ENCODE measurements around the gene NEK8. TPM values are rescaled to one million over a fixed set of nuclear protein-coding genes. Genes with fewer than 3 reads are reported as not detected.
A peak's percentile ranks its signal among the peaks of the same experiment; 100 is the strongest.
"Not testable (repeated sequence)": the region's sequence is repeated elsewhere in the genome, so short reads cannot be mapped to it uniquely, and the experiment has no call there.

Gene NEK8
- polyA plus RNA-seq, 4 donors = 6.2 to 13.8 (median 10.2) TPM

DNA sequence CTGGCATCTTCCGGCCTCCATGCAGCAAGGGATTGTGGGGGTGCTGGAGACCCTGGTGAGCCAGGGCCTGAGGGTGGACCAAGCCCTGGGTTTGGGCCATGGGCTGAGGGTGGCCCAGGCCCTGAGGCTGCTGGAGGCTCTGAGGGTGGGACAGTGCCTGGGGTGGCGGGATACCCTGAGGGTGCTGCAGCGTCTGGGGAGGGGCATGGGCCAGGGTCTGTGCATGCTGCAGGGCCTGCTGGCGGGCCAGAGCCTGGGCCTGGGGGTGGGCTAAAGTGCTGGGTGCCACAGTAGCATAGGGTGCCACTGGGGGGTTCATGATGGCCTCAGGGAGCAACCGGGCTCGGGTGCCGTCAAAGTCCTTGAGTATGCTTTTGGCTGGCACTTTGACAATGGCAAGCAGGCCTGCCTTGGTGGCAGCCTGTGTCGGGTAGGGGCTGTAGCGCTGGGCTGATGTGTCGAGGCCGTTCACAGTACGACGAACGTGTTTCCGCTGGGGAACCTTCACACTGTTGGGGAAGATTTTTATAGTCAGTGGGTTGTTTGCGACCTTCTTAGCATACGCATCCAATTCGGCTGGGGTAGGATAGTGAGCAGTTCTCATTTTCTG, 30.8 kb downstream of the NEK8 start:
- no peak for DNase-seq (ENCODE audit: low read depth in 4 of 4, low spot score in 2 of 4)

DNA sequence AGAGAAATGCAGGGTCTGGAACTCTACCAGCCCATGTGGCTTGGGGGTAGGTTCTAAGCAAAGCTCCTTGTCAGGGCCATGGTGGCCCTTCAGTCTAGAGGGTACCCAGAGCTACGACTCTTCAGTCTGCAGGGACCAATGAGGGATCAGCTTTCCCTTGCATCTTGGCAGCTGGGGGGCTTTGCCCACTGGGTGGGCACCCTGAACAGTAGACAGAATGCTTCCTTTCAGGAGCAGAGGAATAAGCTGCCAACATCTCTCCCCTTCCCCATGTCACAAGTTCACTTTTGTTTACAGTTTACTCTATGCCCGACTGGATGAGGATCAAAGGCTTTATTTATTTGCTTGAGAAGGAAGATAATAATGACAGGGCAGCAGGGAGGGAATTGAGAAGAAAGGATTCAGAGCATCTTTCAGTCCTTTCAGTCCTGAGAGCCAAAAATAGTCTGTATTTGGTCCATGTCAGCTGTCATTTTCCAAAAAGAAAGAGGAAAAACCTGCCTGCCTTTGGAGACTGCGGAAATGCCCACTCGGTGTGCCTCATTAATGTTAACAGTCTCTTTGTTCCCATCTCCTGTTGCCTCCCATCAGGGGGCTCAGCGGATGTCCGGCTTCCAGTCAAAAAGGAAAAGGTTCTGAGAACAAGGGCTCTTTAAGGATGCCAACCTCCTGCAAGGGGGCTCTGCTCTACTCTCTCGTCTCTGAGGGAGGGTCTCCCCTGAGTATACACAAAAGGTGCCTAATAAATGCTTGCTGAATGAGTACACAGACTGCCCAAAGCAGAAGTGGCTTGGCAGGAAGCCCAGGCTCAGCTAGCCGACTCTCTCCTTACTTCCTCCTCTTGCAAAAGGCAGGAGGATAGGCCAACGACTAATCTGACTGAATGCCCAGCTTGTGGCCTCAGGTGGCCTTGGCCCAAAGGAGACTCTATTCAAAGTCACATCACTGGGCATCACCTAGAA, 32.3 kb downstream of the NEK8 start:
- no peak for DNase-seq (ENCODE audit: low read depth in 4 of 4, low spot score in 2 of 4)

DNA sequence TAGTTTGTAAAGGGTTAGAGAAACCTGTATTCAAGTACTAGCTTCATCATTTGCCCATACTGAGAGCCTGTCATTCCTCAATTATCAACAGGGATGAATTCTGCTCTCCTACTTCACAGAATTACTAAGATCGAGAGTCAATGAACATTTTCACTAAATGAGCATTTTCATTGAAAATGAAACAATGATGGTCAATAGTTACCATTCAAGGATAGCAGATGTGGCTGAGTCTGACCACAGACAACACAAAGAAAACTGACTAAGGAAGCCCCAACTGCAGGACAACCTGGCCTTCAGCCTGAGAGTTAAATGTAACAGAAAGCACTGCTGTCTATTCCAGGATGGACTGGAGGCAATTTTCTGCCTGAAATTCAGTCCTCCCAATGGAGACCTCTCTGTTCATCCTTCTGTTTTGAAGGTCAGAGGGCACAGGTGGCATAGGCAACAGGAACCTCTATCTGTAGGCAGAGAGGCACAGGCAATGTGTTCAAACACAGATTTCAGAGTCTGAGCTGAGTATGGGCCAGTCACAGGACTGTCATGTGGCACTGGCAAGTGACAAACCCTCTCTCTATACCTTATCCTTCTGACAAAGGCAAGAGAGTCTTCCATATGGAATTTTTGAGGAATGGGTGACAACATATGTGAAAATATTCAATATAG, 34.7 kb downstream of the NEK8 start:
- DNase-seq (ENCODE audit: low read depth in 4 of 4, low spot score in 2 of 4) = no peak

DNA sequence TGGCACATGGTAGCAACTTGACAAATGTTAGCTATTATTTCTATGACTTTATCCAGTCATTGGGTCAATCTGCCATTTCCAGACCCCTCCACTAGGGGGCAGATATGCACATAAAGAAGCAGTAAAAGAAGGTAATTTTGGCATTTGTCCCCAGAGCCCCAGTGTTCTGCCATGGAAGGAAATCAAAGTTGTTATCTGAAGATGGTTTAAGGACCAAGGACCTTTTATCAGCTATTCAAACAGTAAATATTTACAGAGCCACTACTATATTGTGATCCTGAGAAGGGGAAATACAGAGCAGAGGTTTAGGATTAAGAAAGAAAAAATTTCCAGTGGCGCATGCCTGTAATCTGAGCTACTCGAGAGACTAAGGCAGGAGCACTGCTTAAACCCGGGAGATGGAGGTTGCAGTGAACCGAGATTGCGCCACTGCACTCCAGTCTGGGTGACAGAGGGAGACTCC, 35.2 kb downstream of the NEK8 start:
- DNase-seq (ENCODE audit: low read depth in 4 of 4, low spot score in 2 of 4) = peak in 1 of 4 donors; percentile 40

DNA sequence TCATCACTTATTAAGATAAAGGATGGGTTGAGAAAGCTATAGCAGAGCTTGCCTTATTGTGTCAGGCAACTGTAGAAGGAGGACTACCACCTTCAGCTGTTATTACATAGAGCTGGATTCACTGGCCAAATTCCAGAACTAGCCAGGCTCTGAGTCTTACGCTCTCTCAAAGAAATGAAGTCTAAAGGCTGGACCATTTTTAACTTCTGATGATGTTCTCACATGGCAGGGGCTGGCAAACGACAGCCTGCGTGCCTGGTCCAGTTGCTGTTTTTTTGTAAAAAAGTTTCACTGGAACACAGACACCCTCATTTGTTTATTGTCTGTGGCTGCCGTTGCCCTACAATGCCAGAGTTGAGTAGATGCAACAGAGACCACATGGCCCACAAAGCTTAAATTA, 36.5 kb downstream of the NEK8 start:
- DNase-seq (ENCODE audit: low read depth in 4 of 4, low spot score in 2 of 4) = no peak

DNA sequence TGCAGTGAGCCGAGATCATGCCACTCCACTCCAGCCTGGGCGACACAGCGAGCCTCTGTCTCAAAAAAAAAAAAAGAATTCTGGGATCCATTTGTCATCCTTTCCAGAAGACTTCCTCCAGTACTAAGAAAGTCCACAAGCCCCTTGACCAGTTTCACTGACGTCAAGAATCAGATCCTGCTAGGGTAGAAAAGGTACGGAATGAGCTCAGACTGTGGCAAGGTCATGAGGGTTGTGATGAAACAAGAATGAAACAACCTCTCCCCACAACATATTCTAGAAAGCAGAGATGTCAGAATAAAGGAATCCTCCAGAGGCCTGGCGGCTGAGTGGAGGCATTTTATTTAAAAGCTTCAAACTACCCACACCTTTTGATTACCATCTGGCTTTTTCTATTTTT, 45.1 kb downstream of the NEK8 start:
- DNase-seq (ENCODE audit: low read depth in 4 of 4, low spot score in 2 of 4) = no peak

DNA sequence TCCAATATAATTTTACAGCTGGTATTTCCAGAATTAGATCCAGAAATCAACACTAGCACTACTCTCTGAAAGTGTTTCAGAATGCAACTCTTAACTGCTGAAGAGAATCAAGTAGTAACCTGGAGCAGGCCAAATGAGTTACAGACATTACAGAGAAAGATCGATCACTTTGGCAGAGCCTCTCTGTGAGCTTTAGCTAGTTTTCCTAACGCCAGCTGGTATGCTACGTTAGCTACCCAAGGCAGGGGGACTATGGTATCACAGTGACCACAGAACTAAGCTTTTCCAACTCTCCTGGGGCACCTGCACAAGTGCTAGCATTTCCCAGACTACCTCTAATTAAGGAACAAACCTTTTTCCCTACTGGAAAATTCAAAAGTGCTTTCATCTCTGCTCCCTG, 45.6 kb downstream of the NEK8 start:
- DNase-seq (ENCODE audit: low read depth in 4 of 4, low spot score in 2 of 4) = no peak

DNA sequence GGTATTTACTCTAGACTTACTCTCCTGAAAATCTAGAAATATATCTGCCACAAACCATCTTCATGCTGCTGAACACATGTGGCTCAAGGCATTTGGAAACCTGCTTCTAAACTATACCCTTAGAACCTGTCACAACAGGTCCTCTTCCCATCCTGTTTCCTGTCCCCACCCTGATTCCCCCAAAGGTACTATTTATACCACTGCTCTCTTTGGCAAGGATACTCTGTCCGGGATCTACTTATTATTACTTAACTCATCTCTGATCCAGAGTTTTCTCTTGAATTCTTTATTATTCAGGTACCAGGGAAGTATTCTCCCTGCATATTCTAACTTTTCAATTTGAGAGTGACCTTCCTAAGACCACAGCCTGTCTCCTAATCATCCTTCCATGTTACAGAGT, 48.6 kb downstream of the NEK8 start:
- DNase-seq (ENCODE audit: low read depth in 4 of 4, low spot score in 2 of 4) = no peak

DNA sequence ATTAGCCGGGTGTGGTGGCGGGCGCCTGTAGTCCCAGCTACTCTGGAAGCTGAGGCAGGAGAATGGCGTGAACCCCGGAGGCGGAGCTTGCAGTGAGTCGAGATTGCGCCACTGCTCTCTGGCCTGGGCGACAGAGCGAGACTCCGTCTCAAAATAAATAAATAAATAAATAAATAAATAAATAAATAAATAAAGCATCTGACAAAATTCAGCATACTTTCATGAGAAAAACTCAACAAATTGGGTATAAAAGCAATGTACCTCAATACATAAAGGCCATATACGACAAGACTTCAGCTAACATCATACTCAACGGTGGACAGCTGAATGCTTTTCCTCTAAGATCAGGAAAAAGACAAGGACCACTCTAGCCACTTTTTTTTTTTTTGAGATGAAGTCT, 51.0 kb downstream of the NEK8 start:
- not testable (repeated sequence) for DNase-seq (ENCODE audit: low read depth in 4 of 4, low spot score in 2 of 4)

DNA sequence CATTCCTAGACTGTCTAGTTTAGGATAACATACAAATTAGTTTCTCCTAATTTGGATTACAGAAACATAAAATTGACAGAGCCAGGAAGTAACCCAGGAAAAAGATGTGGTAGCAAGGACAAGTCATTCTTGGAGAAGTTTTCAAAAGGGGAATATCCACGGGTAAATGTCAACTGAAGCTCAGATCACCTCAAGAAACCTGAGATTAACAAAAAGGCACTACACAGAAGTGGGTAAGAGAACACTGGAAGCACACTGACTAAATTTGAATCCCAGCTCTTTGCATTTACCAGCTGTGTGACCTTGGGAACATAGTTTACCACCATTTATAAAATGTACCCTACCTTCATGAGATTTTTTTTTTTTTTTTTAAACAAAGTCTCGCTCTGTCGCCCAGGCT, 54.6 kb downstream of the NEK8 start:
- no peak for DNase-seq (ENCODE audit: low read depth in 4 of 4, low spot score in 2 of 4)

DNA sequence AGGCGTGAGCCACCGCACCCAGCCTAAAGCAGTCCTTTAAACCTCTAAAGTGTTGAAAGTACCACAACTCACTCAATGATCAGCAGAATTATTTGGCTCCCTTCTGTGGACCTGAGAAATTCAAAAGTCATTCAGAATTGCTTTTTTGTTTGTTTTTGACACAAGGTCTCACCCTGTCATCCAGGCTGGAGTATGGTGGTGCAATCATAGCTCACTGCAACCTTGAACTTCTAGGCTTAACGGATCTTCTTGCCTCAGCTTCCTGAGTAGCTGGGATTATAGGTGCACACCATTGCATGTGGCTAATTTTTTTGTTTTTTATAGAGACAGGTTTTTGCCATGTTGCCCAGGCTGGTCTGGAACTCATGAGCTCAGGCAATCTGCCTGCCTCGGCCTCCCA, 59.5 kb downstream of the NEK8 start:
- DNase-seq (ENCODE audit: low read depth in 4 of 4, low spot score in 2 of 4) = no peak

Other genes starting within 250 kb of the NEK8 start
- under 1 TPM; 0.33 to 0.81 (median 0.56) TPM for gene FOXN1, start 222.4 kb upstream of the NEK8 start, polyA plus RNA-seq (ENCODE audit: insufficient read length in 4 of 4)
- 10 to 100 TPM; 55.6 to 79.7 (median 65.4) TPM for gene UNC119, start 176.2 kb upstream of the NEK8 start, polyA plus RNA-seq (ENCODE audit: insufficient read length in 4 of 4)
- gene PIGS, start 157.3 kb upstream of the NEK8 start, polyA plus RNA-seq (ENCODE audit: insufficient read length in 4 of 4) = 100 to 1,000 TPM in 2 of 4 donors, 10 to 100 TPM in 2; 91.2 to 103 (median 95.8) TPM
- 10 to 100 TPM; 17.7 to 31.4 (median 24.6) TPM for gene ALDOC, start 151.9 kb upstream of the NEK8 start, polyA plus RNA-seq (ENCODE audit: insufficient read length in 4 of 4)
- 10 to 100 TPM; 41.8 to 71.2 (median 53.9) TPM for gene SPAG5, start 129.8 kb upstream of the NEK8 start, polyA plus RNA-seq (ENCODE audit: insufficient read length in 4 of 4)
- gene RSKR, start 114.6 kb upstream of the NEK8 start, polyA plus RNA-seq (ENCODE audit: insufficient read length in 4 of 4) = 10 to 100 TPM in 2 of 4 donors, 1 to 10 TPM in 2; 4.5 to 34.0 (median 16.9) TPM
- gene BLTP2, start 83.6 kb upstream of the NEK8 start, polyA plus RNA-seq (ENCODE audit: insufficient read length in 4 of 4) = 100 to 1,000 TPM in 2 of 4 donors, 10 to 100 TPM in 2; 75.2 to 106 (median 93.5) TPM
- 10 to 100 TPM; 72.7 to 88.1 (median 82.7) TPM for gene SDF2, start 66.9 kb upstream of the NEK8 start, polyA plus RNA-seq (ENCODE audit: insufficient read length in 4 of 4)
- gene SUPT6H, start 66.6 kb upstream of the NEK8 start, polyA plus RNA-seq (ENCODE audit: insufficient read length in 4 of 4) = 10 to 100 TPM; 63.1 to 83.7 (median 74.1) TPM
- gene PROCA1, start 16.9 kb upstream of the NEK8 start, polyA plus RNA-seq (ENCODE audit: insufficient read length in 4 of 4) = 10 to 100 TPM in 1 of 4 donors, 1 to 10 TPM in 3; 4.3 to 12.9 (median 7.9) TPM
- 100 to 1,000 TPM; 169 to 203 (median 186) TPM for gene RAB34, start 10.9 kb upstream of the NEK8 start, polyA plus RNA-seq (ENCODE audit: insufficient read length in 4 of 4)
- gene RPL23A, start 8.8 kb upstream of the NEK8 start, polyA plus RNA-seq (ENCODE audit: insufficient read length in 4 of 4) = 1,000 to 10,000 TPM in 2 of 4 donors, 100 to 1,000 TPM in 2; 742 to 1,048 (median 924) TPM
- gene TLCD1, start 2.6 kb upstream of the NEK8 start, polyA plus RNA-seq (ENCODE audit: insufficient read length in 4 of 4) = 10 to 100 TPM; 14.3 to 20.1 (median 17.9) TPM
- gene TRAF4, start 15.2 kb downstream of the NEK8 start, polyA plus RNA-seq (ENCODE audit: insufficient read length in 4 of 4) = 100 to 1,000 TPM; 101 to 176 (median 126) TPM
- gene FAM222B, start 114.0 kb downstream of the NEK8 start, polyA plus RNA-seq (ENCODE audit: insufficient read length in 4 of 4) = 10 to 100 TPM; 20.1 to 26.2 (median 20.8) TPM
- 10 to 100 TPM; 60.2 to 76.2 (median 69.0) TPM for gene ERAL1, start 126.2 kb downstream of the NEK8 start, polyA plus RNA-seq (ENCODE audit: insufficient read length in 4 of 4)
- gene FLOT2, start 168.9 kb downstream of the NEK8 start, polyA plus RNA-seq (ENCODE audit: insufficient read length in 4 of 4) = 100 to 1,000 TPM in 2 of 4 donors, 10 to 100 TPM in 2; 84.9 to 107 (median 96.9) TPM
- gene DHRS13, start 174.3 kb downstream of the NEK8 start, polyA plus RNA-seq (ENCODE audit: insufficient read length in 4 of 4) = 10 to 100 TPM; 13.2 to 18.0 (median 15.2) TPM
- 10 to 100 TPM; 41.2 to 66.9 (median 50.8) TPM for gene PHF12, start 222.7 kb downstream of the NEK8 start, polyA plus RNA-seq (ENCODE audit: insufficient read length in 4 of 4)

Data from left renal cortex interstitium (tissue), 4 donors.